ENCODE measurements around the gene LDHD.

GRCh38 chr16:75086281-75086680 lies 30.3 kb downstream of the LDHD start:
- TF ChIP-seq YY1 (IDR thresholded peaks at IDR 0.05; ENCODE audit: insufficient read depth, insufficient read length) (no peak), ZNF274 (IDR thresholded peaks at IDR 0.05; ENCODE audit: low read depth, low read length) (no peak), SUZ12 (IDR thresholded peaks at IDR 0.05; ENCODE audit: extremely low read depth, insufficient read depth, insufficient read length) (no peak)

All from NT2/D1 (cell line).